Testis (tissue), 2 donors: ENCODE measurements around the gene PSIP1.

Experiments used
- CTCF ChIP-seq, 3 experiments: fragments of 450-650 bp in 2 of 3; fragments of 200-600 bp in 1 of 3; sonication (generic) in 1 of 3; IDR thresholded peaks; one replicate each; pipeline ENCODE4 v1.5.1; 2016 to 2019; ENCODE audit warnings: antibody characterized with exemption in 3 of 3, mild to moderate bottlenecking in 2 of 3, moderate library complexity in 1 of 3
- POLR2A ChIP-seq: fragments of 450-650 bp; IDR thresholded peaks from one replicate; pipeline ENCODE4 v1.6.1; 2017; ENCODE audit warnings: antibody characterized with exemption, mild to moderate bottlenecking, moderate library complexity

- TF ChIP-seq POLR2A (no peak), CTCF (IDR thresholded peaks at IDR 0.05) (no peak)
Measured at GRCh38 chr9:15438891-15439290, 71.9 kb downstream of the PSIP1 start.
